Measurements from ENCODE around the gene GTSF1L.

The GTSF1L gene

GRCh38 chr20:43682446-43682845 lies 44.4 kb downstream of the GTSF1L start:
- no peak for DNase-seq (ENCODE audit: low spot score)
- TF ChIP-seq CTCF (IDR thresholded peaks at IDR 0.05; ENCODE audit: extremely low read depth, missing control alignments): no peak

GRCh38 chr20:43681991-43682410 lies 44.8 kb downstream of the GTSF1L start:
- peak; percentile 83 for DNase-seq (ENCODE audit: low spot score)
- no peak for TF ChIP-seq CTCF (IDR thresholded peaks at IDR 0.05; ENCODE audit: extremely low read depth, missing control alignments)

- DNase-seq (ENCODE audit: low spot score): peak; percentile 32
- no peak for TF ChIP-seq CTCF (IDR thresholded peaks at IDR 0.05; ENCODE audit: extremely low read depth, missing control alignments)
Observed at GRCh38 chr20:43681468-43681942, 45.3 kb downstream of the GTSF1L start.

- TF ChIP-seq CTCF (IDR thresholded peaks at IDR 0.05; ENCODE audit: extremely low read depth, missing control alignments): no peak
- DNase-seq (ENCODE audit: low spot score): no peak
Observed at GRCh38 chr20:43680981-43681380, 45.8 kb downstream of the GTSF1L start.

DNA sequence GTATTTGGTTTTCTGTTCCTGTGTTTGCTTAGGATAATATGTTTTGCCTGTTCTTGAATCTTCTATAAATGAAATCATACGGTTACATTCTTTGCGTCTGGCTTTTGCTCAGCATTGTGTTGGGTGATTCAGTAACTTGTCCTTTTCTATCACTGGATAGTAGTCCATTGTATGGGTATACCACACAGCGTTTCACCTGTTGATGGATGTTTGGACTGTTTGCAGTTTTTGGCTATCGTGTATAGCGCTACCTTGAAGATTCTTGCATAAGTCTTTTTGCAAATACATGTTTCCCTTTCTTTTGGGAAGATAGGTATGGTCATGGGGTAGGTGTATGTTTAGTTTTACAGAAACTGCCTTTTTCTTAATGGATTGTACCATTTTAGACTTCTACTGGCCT lies 50.4 kb downstream of the GTSF1L start:
- DNase-seq (ENCODE audit: low spot score): no peak
- TF ChIP-seq CTCF (IDR thresholded peaks at IDR 0.05; ENCODE audit: extremely low read depth, missing control alignments): no peak

All from GM20000 (cell line).